ENCODE data around the gene WDR31. TPM values are rescaled to one million over a fixed set of nuclear protein-coding genes. Genes with fewer than 3 reads are reported as not detected.

The WDR31 gene
- total RNA-seq, 4 donors from 2014 or later, result 1.3 to 2.3 (median 1.8) TPM

DNA sequence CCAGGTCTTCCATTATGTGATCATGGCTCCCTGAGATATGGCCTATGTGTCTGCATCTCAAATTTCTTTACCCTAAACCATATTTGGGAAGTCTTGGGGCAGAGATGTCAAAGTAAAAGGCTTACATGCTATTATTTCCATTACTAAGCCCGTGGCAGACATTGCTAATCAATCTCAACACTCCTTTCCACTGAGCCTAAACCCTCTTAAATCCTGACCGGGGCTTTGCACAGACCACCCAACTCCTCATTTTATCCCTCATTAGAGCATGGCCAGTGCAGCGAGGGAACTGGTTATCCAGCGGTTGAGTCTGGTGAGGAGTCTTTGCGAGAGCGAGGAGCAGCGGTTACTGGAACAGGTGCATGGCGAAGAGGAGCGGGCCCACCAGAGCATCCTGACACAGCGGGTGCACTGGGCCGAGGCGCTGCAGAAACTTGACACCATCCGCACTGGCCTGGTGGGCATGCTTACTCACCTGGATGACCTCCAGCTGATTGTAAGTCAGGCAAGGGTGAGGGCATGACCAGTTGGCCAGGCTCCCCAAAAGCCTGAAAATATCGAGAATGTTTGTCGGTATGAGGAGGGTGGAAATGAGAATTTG lies 20.3 kb upstream of the WDR31 start:
- no peak overlapping the region for H3K4me3 ChIP-seq (ENCODE audit: low read depth, poor library complexity, severe bottlenecking)
- TF ChIP-seq, protein P1, sequence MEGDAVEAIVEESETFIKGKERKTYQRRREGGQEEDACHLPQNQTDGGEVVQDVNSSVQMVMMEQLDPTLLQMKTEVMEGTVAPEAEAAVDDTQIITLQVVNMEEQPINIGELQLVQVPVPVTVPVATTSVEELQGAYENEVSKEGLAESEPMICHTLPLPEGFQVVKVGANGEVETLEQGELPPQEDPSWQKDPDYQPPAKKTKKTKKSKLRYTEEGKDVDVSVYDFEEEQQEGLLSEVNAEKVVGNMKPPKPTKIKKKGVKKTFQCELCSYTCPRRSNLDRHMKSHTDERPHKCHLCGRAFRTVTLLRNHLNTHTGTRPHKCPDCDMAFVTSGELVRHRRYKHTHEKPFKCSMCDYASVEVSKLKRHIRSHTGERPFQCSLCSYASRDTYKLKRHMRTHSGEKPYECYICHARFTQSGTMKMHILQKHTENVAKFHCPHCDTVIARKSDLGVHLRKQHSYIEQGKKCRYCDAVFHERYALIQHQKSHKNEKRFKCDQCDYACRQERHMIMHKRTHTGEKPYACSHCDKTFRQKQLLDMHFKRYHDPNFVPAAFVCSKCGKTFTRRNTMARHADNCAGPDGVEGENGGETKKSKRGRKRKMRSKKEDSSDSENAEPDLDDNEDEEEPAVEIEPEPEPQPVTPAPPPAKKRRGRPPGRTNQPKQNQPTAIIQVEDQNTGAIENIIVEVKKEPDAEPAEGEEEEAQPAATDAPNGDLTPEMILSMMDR (IDR thresholded peaks at IDR 0.05), result no peak
- no peak for TF ChIP-seq POLR2A (IDR thresholded peaks at IDR 0.05)
- intact Hi-C loops (cut with DNase I; ENCODE audit: low total_unique reads), result no loop called here
- WGBS, 2 donors, result 89 to 94% methylated on average over 15 of the region's 15 CpGs
- DNase-seq (ENCODE audit: low spot score in 2 of 2), result peak in 1 of 2 donors; percentile 79

DNA sequence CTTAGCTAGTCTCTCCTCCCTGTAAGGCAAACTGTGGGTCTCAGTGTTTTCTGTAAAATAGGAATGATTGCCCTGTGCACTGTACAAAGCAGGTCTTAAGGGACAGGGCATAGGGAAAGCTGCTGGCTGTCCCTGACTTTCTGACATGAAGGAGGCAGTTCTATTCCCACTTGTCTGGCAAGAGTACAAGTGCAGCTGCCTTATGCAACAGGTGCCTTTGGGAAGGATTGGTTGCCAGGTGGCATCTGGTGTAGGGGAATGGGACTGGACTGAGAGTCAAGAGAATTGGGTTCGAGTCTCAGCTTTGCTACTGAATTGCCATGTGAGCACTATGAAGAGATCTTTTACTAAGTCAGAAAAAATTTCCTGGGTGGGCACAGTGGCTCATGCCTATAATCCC lies 19.3 kb upstream of the WDR31 start:
- WGBS, 2 donors, result 77 to 82% methylated on average over 1 of the region's 1 CpG
- TF ChIP-seq POLR2A (IDR thresholded peaks at IDR 0.05), result no peak
- TF ChIP-seq, protein P1 (IDR thresholded peaks at IDR 0.05), result no peak
- H3K4me3 ChIP-seq (ENCODE audit: low read depth, poor library complexity, severe bottlenecking), result no peak overlapping the region
- intact Hi-C loops (cut with DNase I; ENCODE audit: low total_unique reads), result no loop called here
- peak in 1 of 2 donors; percentile 43 for DNase-seq (ENCODE audit: low spot score in 2 of 2)

DNA sequence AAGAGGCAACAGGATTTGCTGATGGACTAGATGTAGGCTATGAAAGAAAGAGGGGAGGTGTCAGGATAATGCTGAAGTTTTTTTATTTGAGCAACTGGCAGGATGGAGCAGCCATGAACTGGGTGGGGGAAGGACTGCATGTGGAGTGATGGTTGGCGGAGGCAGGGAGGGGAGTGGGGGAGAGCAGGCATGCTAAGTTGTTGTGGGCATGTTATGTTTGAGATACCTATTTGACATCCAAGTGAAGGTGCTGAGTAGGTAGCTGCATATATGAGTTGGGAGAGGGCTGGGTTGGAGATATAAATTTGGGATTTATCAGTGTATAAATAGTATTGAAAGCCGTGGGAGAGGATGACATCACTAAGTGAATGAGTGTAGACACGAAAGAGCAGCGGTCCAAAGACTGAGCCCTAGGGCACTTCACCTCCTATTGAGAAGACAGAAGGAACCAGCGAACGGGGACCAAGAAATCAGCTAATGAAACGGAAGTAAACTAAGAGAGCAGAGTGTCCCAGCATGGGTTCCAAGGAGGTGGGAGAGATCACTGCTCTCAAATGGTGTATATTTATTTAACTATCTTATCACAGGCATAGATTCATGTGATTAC lies 16.7 kb upstream of the WDR31 start:
- no peak overlapping the region for H3K4me3 ChIP-seq (ENCODE audit: low read depth, poor library complexity, severe bottlenecking)
- intact Hi-C loops (cut with DNase I; ENCODE audit: low total_unique reads), result no loop called here
- TF ChIP-seq POLR2A (IDR thresholded peaks at IDR 0.05), result no peak
- TF ChIP-seq, protein P1 (IDR thresholded peaks at IDR 0.05), result no peak
- peak in 1 of 2 donors; percentile 37 for DNase-seq (ENCODE audit: low spot score in 2 of 2)
- WGBS, 2 donors, result 53 to 75% methylated on average over 7 of the region's 7 CpGs

- H3K4me3 ChIP-seq (ENCODE audit: low read depth, poor library complexity, severe bottlenecking), result no peak overlapping the region
- intact Hi-C loops (cut with DNase I; ENCODE audit: low total_unique reads), result no loop called here
- peak in 1 of 2 donors; percentile 32 for DNase-seq (ENCODE audit: low spot score in 2 of 2)
- TF ChIP-seq, protein P1 (IDR thresholded peaks at IDR 0.05), result no peak
- TF ChIP-seq POLR2A (IDR thresholded peaks at IDR 0.05), result no peak
- WGBS, 2 donors, result 79 to 91% methylated on average over 4 of the region's 4 CpGs
Measured at GRCh38 chr9:113355040-113355596, 15.0 kb upstream of the WDR31 start.

- no peak for TF ChIP-seq POLR2A (IDR thresholded peaks at IDR 0.05)
- TF ChIP-seq, protein P1 (IDR thresholded peaks at IDR 0.05), result no peak
- DNase-seq (ENCODE audit: low spot score in 2 of 2), result peak in 1 of 2 donors; percentile 17
- intact Hi-C loops (cut with DNase I; ENCODE audit: low total_unique reads), result no loop called here
- 68 to 76% methylated on average over 1 of the region's 1 CpG for WGBS, 2 donors
- H3K4me3 ChIP-seq (ENCODE audit: low read depth, poor library complexity, severe bottlenecking), result no peak overlapping the region
Measured at GRCh38 chr9:113352411-113352810, 12.3 kb upstream of the WDR31 start.

Measured in lower leg skin (tissue), 4 donors.